ENCODE data around the gene MDM4.

- TF ChIP-seq CTCF (IDR thresholded peaks at IDR 0.05), result no peak
- TF ChIP-seq POLR2AphosphoS5 (IDR thresholded peaks at IDR 0.05), result no peak
- TF ChIP-seq POLR2A (IDR thresholded peaks at IDR 0.05), result no peak
- TF ChIP-seq EP300 (IDR thresholded peaks at IDR 0.05), result no peak
Measured at GRCh38 chr1:204468206-204468605, 48.0 kb upstream of the MDM4 start.

All from upper lobe of left lung (tissue), 4 donors.